Measurements from ENCODE around the gene CD4. TPM values are rescaled to one million over a fixed set of nuclear protein-coding genes. Genes with fewer than 3 reads are reported as not detected.
"Not testable (repeated sequence)": the region's sequence is repeated elsewhere in the genome, so short reads cannot be mapped to it uniquely, and the experiment has no call there.

CD4 gene
- total RNA-seq, 2 experiments from 2014 or later = 206 to 211 TPM

DNA sequence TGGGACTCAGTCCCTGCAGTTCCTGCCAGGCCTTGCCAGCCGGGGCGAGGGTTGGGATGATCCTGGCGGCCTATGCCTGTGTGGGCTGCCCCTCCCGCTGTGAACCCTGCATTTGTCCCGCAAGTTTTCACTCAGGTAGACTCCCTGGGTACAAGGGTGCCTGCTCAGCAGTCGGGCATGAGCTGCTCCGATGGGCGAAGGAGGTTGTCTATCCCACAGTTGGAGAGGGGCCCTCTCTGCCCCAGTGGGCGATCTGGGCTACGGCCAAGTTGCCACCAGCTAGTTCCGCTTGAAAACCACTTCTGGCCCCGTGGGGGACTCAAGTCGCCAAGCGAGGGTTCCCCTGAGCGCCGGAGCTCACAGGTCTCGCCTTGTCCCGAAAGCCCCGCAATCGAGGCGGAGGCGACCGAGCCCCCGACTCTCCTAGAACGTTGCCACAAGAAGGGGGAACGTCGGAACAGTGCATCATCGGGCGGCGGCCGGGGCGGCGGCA, 77.6 kb downstream of the CD4 start:
- ChIA-PET CTCF (interaction anchor here (0.6 to 2.5 kb wide), 6 partner anchors 14 to 183 kb away, joined by 3 to 22 read pairs (median 3); partner anchors contain the start of genes CDCA3 and USP5), POLR2A (interaction anchor here (0.5 to 6.8 kb wide), 6 partner anchors 10 to 306 kb away, joined by 3 to 65 read pairs (median 4); partner anchors contain the start of genes C12orf57, CDCA3, LRRC23 and RNU7-1)
- peaks cover 43% of the 10 kb centered on the region for H3K4me1 Mint-ChIP-seq
- peak overlapping the region; percentile 93 for H3K4me3 Mint-ChIP-seq
- ATAC-seq = peak; percentile 2
- no peak for DNase-seq
- peak overlapping the region; percentile 79 for H3K27ac Mint-ChIP-seq
- H3K9me3 Mint-ChIP-seq (ENCODE audit: low read depth) = no peaks in the 10 kb centered on the region
- H3K27me3 Mint-ChIP-seq = no peaks in the 10 kb centered on the region
- peaks cover 71% of the 10 kb centered on the region for H3K36me3 Mint-ChIP-seq (ENCODE audit: low read depth)
- intact Hi-C loops (cut with DNase I, micrococcal nuclease) = loop anchor here (1.0 to 5.0 kb wide), 4 partner anchors 14 to 151 kb away; partner anchors contain the start of genes LPCAT3 (in 1 of the 2), LRRC23 (in 1 of the 2) and USP5 (in 1 of the 2)

DNA sequence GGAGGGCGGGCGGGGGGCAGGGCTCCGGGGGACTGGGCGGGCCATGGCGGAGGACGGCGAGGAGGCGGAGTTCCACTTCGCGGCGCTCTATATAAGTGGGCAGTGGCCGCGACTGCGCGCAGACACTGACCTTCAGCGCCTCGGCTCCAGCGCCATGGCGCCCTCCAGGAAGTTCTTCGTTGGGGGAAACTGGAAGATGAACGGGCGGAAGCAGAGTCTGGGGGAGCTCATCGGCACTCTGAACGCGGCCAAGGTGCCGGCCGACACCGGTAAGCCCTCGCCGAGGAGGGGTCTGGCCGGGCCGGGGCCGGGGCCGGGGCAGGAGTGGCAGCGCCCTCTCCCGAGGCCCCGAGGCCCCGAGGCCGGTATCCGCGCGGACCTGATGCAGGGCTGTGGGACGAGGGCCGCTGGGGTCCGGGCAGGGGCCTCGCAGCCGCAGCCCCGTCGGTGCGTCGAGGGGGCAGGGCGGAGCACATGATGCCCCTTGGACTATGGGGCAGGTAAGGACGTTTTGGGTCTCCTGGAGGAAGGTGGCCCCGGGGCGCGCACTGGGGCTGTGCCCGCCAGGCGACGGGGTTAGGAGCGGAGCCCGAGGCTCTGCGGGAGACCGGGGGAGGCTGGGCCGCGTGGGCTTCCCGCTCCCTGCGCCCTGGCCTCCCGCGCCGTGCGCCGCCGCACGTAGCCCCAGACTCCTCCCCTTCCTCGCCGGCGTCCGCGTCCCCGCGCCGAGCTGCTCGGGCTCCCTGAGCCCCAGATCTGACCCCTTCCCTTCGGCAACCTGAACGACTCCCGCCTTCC, 78.3 kb downstream of the CD4 start, which contains the start of gene TPI1:
Gene TPI1, plus strand, starts transcription at position 119 of the 798 bp plus-strand sequence. Its CDS starts 36 bp downstream, at position 155.
- H3K27me3 Mint-ChIP-seq = no peaks in the 10 kb centered on the region
- ATAC-seq (peak; percentile 68), DNase-seq (peak; percentile 91)
- no peaks in the 10 kb centered on the region for H3K9me3 Mint-ChIP-seq (ENCODE audit: low read depth)
- peaks cover 73% of the 10 kb centered on the region for H3K36me3 Mint-ChIP-seq (ENCODE audit: low read depth)
- intact Hi-C loops (cut with DNase I, micrococcal nuclease) = loop anchor here (1.0 to 5.0 kb wide), 4 partner anchors 14 to 151 kb away; partner anchors contain the start of genes LPCAT3 (in 1 of the 2), LRRC23 (in 1 of the 2) and USP5 (in 1 of the 2)
- H3K4me1 Mint-ChIP-seq = peaks cover 47% of the 10 kb centered on the region
- peak within 1 kb of the TSS; percentile 93 for H3K4me3 Mint-ChIP-seq
- POLR2A ChIA-PET = interaction anchor here (0.5 to 6.8 kb wide), 7 partner anchors 11 to 333 kb away, joined by 3 to 65 read pairs (median 4); partner anchors contain the start of genes C12orf57, CDCA3, GAPDH and LRRC23
- peak within 1 kb of the TSS; percentile 95 for H3K27ac Mint-ChIP-seq
- CTCF ChIA-PET = interaction anchor here (0.6 to 2.5 kb wide), 9 partner anchors 11 to 183 kb away, joined by 3 to 22 read pairs (median 3); partner anchors contain the start of genes CDCA3, MLF2 and USP5

DNA sequence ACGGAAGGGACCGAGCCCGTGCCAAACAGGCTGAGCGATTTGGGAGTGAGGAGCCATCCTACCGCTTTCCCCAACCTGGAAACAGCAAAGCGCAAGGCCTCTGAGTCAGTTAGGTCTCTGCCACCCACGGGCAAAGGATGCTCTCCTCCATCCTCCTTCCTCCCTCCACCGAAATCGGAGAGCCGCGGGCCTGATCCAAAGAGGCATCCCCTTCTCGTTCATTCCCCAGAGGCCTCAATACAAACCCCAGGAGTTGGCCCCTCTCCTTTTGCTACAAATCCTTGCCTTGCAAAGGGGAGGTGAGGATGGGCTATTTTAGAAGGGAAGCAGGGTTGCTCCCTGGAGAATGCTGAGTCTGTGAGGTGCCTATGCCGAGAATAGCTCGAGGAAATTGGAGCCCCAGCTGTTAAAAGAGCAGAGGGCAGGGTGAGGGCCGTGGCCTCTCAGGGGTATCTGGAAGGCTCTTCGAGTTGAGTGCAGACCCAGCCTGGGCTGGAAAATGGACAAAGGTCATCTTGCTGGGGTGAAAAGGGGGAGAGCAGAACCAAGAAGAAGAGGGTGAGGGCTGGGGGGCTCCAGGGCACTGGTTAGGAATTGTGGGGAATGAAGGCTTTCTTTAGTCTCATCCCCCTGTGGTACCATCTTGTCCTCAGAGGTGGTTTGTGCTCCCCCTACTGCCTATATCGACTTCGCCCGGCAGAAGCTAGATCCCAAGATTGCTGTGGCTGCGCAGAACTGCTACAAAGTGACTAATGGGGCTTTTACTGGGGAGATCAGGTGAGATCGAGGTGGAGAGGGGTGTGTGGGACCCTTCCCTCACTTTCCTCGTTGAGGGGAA, 79.1 kb downstream of the CD4 start:
- peaks cover 47% of the 10 kb centered on the region for H3K4me1 Mint-ChIP-seq
- H3K4me3 Mint-ChIP-seq = peak overlapping the region; percentile 93
- H3K27me3 Mint-ChIP-seq = no peaks in the 10 kb centered on the region
- peaks cover 71% of the 10 kb centered on the region for H3K36me3 Mint-ChIP-seq (ENCODE audit: low read depth)
- peak overlapping the region; percentile 92 for H3K27ac Mint-ChIP-seq
- intact Hi-C loops (cut with DNase I, micrococcal nuclease) = loop anchor here (1.0 to 5.0 kb wide), 2 partner anchors 34 to 97 kb away; partner anchors contain the start of gene LRRC23 (in 1 of the 2)
- DNase-seq (peak; percentile 33), ATAC-seq (peak; percentile 0)
- POLR2A ChIA-PET = interaction anchor here (1.0 to 6.8 kb wide), 5 partner anchors 16 to 248 kb away, joined by 3 to 65 read pairs (median 4); partner anchors contain the start of genes C12orf57, CDCA3, RNU7-1 and USP5
- no peaks in the 10 kb centered on the region for H3K9me3 Mint-ChIP-seq (ENCODE audit: low read depth)
- CTCF ChIA-PET = interaction anchor here (0.6 to 2.5 kb wide), 14 partner anchors 10 to 244 kb away, joined by 3 to 22 read pairs (median 6); partner anchors contain the start of genes C1RL, CDCA3, MLF2 and USP5

DNA sequence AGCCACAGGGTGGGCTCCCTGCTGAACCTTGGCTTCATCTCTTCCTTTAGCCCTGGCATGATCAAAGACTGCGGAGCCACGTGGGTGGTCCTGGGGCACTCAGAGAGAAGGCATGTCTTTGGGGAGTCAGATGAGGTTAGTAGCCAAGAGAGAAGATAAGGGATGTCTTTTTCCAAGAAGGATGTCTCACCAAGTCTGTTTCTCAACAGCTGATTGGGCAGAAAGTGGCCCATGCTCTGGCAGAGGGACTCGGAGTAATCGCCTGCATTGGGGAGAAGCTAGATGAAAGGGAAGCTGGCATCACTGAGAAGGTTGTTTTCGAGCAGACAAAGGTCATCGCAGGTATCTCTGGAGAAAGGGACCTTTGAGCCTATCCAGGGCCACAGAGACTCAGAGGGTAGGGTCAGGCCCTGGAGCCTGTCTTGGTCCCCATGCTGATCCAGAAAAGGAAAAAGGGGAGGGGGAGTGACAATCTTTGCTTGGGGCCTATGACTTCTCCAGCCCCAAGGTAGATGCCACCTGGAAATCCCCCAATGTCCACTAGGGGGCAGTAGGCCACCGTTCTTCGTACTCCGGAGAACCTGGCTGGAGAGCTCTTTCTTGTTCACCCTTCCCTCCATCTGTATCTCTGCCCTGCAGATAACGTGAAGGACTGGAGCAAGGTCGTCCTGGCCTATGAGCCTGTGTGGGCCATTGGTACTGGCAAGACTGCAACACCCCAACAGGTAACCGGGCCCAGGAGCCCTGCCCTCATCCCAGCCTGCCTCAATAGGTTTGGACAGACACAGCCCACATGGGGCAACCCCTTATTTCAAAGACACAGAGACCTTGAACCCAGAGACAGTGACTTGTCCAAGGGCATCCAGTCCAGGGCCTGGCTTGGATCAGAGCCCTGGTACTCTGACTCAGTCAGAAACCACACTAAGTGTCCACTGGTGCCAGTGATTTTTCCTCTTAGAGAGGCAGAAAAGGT, 80.0 kb downstream of the CD4 start:
- ChIA-PET CTCF (interaction anchor here (0.6 to 2.4 kb wide), 25 partner anchors 9 to 243 kb away, joined by 3 to 11 read pairs (median 5); partner anchors contain the start of genes C12orf57, C1RL, CD4 and CDCA3), POLR2A (interaction anchor here (0.5 to 6.8 kb wide), 8 partner anchors 17 to 335 kb away, joined by 3 to 65 read pairs (median 4); partner anchors contain the start of genes C12orf57, CDCA3, GAPDH and RNU7-1)
- DNase-seq (peak; percentile 91), ATAC-seq (peak; percentile 6)
- Mint-ChIP-seq H3K4me3 (peak overlapping the region; percentile 93), H3K4me1 (peaks cover 52% of the 10 kb centered on the region), H3K27ac (peak overlapping the region; percentile 92), H3K9me3 (ENCODE audit: low read depth) (no peaks in the 10 kb centered on the region), H3K36me3 (ENCODE audit: low read depth) (peaks cover 70% of the 10 kb centered on the region), H3K27me3 (no peaks in the 10 kb centered on the region)
- intact Hi-C loops (cut with DNase I, micrococcal nuclease) = loop anchor here (1.0 to 5.0 kb wide), 4 partner anchors 33 to 96 kb away; partner anchors contain the start of gene LRRC23 (in 1 of the 2)

DNA sequence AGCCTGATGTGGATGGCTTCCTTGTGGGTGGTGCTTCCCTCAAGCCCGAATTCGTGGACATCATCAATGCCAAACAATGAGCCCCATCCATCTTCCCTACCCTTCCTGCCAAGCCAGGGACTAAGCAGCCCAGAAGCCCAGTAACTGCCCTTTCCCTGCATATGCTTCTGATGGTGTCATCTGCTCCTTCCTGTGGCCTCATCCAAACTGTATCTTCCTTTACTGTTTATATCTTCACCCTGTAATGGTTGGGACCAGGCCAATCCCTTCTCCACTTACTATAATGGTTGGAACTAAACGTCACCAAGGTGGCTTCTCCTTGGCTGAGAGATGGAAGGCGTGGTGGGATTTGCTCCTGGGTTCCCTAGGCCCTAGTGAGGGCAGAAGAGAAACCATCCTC, 81.0 kb downstream of the CD4 start:
- H3K9me3 Mint-ChIP-seq (ENCODE audit: low read depth); DNase-seq; ATAC-seq; H3K27me3 Mint-ChIP-seq: not testable (repeated sequence)
- Mint-ChIP-seq H3K4me3 (peak overlapping the region; percentile 93), H3K4me1 (peaks cover 52% of the 10 kb centered on the region), H3K36me3 (ENCODE audit: low read depth) (peaks cover 66% of the 10 kb centered on the region), H3K27ac (peak overlapping the region; percentile 92)
- intact Hi-C loops (cut with DNase I, micrococcal nuclease) = loop anchor here in 1 of 2 experiments (5.0 kb wide), 2 partner anchors 67 to 92 kb away; no protein-coding TSS in a partner anchor
- CTCF ChIA-PET = interaction anchor here (1.0 to 2.4 kb wide), 8 partner anchors 21 to 242 kb away, joined by 3 to 10 read pairs (median 6); partner anchors contain the start of genes CD4 and MLF2
- POLR2A ChIA-PET = interaction anchor here (0.6 to 6.8 kb wide), 4 partner anchors 18 to 177 kb away, joined by 3 to 65 read pairs (median 15); partner anchors contain the start of genes C12orf57, CDCA3, RNU7-1 and USP5

Other genes with a start within 250 kb of the CD4 start
- gene IFFO1, start 233.5 kb upstream of the CD4 start, total RNA-seq = 1 to 10 TPM; 8.1 to 8.4 TPM
- 10 to 100 TPM; 93.2 to 97.1 TPM for gene NOP2, start 221.2 kb upstream of the CD4 start, total RNA-seq
- gene CHD4, start 182.1 kb upstream of the CD4 start, total RNA-seq = 100 to 1,000 TPM; 279 to 322 TPM
- gene LPAR5, start 153.6 kb upstream of the CD4 start, total RNA-seq = 1 to 10 TPM; 3.5 TPM
- 1 to 10 TPM; 1.7 to 3.3 TPM for gene ACRBP, start 142.1 kb upstream of the CD4 start, total RNA-seq
- gene ING4, start 126.4 kb upstream of the CD4 start, total RNA-seq = 10 to 100 TPM; 14.9 to 17.6 TPM
- 10 to 100 TPM; 61.4 to 79.0 TPM for gene ZNF384, start 100.2 kb upstream of the CD4 start, total RNA-seq
- under 1 TPM; 0.32 to 0.93 TPM for gene PIANP, start 88.7 kb upstream of the CD4 start, total RNA-seq
- gene COPS7A, start 65.5 kb upstream of the CD4 start, total RNA-seq = 10 to 100 TPM; 38.3 to 41.6 TPM
- 100 to 1,000 TPM; 142 to 144 TPM for gene MLF2, start 36.4 kb upstream of the CD4 start, total RNA-seq
- 100 to 1,000 TPM in 1 of 2 experiments, 10 to 100 TPM in 1; 62.2 to 105 TPM for gene PTMS, start 23.2 kb upstream of the CD4 start, total RNA-seq
- 10 to 100 TPM; 88.2 to 93.9 TPM for gene LAG3, start 17.0 kb upstream of the CD4 start, total RNA-seq
- under 1 TPM; 0.11 to 0.26 TPM for gene GPR162, start 32.3 kb downstream of the CD4 start, total RNA-seq
- 1 to 10 TPM in 1 of 2 experiments, under 1 TPM in 1; 0.86 to 1.3 TPM for gene P3H3, start 38.9 kb downstream of the CD4 start, total RNA-seq
- gene GNB3, start 51.4 kb downstream of the CD4 start, total RNA-seq = under 1 TPM; 0.66 to 0.76 TPM
- 10 to 100 TPM; 87.8 to 99.7 TPM for gene CDCA3, start 61.8 kb downstream of the CD4 start, total RNA-seq
- 100 to 1,000 TPM; 128 to 132 TPM for gene USP5, start 62.6 kb downstream of the CD4 start, total RNA-seq
- gene TPI1, start 78.0 kb downstream of the CD4 start, total RNA-seq = 1,000 to 10,000 TPM; 1,824 to 2,753 TPM
- 1 to 10 TPM; 1.7 to 2.2 TPM for gene SPSB2, start 83.8 kb downstream of the CD4 start, total RNA-seq
- 1 to 10 TPM; 6.4 to 7.0 TPM for gene LRRC23, start 115.3 kb downstream of the CD4 start, total RNA-seq
- 100 to 1,000 TPM; 301 to 317 TPM for gene ENO2, start 125.1 kb downstream of the CD4 start, total RNA-seq
- 10 to 100 TPM; 32.2 to 32.4 TPM for gene ATN1, start 138.4 kb downstream of the CD4 start, total RNA-seq
- gene RNU7-1, start 154.3 kb downstream of the CD4 start, total RNA-seq = not detected
- 100 to 1,000 TPM; 189 to 208 TPM for gene C12orf57, start 154.5 kb downstream of the CD4 start, total RNA-seq
- gene PTPN6, start 161.8 kb downstream of the CD4 start, total RNA-seq = 100 to 1,000 TPM; 335 to 483 TPM
- gene PHB2, start 181.1 kb downstream of the CD4 start, total RNA-seq = 100 to 1,000 TPM; 398 to 502 TPM
- 100 to 1,000 TPM in 1 of 2 experiments, 10 to 100 TPM in 1; 85.0 to 106 TPM for gene EMG1, start 181.4 kb downstream of the CD4 start, total RNA-seq
- 10 to 100 TPM; 20.8 to 28.0 TPM for gene LPCAT3, start 228.9 kb downstream of the CD4 start, total RNA-seq